GM21576 (cell line): ENCODE data around the gene MOSPD3.

Experiments
- ATAC-seq: cut with Tn5 transposase; IDR thresholded peaks from one replicate; pipeline ENCODE4 v1.9.1; 2021; ENCODE audit warnings: mild to moderate bottlenecking, moderate library complexity; ENCODE audit not compliant: unreplicated experiment

MOSPD3 gene

DNA sequence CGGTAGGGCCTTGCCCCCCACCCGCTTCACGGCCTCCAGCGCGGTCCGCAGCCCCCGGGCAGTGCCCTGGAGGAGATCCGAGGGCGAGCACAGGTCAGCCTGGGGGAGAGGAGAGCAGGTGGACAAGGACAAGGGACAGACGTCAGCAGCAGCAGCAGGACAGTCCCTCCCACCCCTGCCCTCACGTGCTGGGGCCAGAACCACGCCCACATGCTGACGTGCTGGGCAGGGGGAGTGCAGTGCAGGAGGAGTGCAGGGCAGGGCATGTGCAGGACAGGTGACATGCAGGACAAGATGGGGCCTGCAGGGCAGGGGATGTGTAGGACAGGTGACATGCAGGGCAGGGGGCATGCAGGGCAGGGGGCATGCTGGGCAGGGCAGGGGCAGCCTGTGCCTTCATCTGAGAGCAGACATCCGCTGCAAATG is 37.1 kb upstream of the MOSPD3 start:
- no peak for ATAC-seq

- ATAC-seq: no peak
Measured at GRCh38 chr7:100575746-100576383, 36.5 kb upstream of the MOSPD3 start.

DNA sequence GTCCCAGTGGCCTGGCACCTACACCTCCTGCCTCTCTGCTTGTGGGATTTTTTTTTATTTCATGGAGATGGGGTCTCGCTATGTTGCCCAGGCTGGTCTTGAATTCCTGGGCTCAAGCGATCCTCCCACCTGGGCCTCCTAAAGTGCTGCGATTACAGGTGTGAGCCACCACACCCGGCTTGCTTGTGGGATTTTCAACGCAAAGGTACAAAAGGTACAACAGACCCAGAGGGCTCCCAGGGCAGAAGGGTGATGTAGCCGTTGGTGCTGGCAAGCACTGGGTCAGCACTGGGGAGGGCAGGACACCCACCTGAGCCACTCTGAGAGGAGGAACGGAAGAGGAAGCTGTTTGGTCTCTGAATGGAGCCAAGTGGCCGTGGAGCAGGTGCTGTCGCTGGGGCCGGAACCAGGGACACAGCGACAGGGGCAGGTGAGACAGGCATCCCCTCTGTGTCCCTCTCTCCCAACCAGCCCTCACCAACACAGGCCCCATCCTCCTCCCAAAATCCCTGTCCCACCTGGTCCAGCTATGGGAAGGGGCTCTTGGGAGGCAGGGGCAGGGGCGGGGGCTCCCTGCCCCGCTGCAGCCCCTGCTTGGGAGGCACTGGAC is 35.9 kb upstream of the MOSPD3 start:
- no peak for ATAC-seq

DNA sequence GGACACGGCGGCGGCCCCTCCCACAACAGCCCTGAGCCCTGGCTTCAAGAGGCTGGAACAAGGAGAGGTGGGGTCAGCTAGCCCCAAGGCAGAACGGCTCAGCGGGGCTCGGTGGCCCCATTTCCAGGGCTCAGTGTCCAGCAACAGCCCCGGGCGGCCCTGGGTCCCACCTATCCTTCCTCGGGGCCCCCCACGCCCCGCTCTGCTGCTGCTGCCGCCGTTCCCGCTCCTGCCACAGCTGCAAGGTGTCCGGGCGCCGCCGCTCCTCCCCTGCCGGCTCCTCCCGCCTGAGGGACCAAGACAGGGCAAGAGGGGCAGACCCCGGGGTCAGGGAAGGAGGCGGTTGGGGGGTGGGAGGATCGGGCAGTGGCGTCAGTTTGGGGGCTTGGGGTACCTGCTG is 35.2 kb upstream of the MOSPD3 start:
- ATAC-seq: no peak

- ATAC-seq: no peak
Measured at GRCh38 chr7:100577507-100577906, 34.8 kb upstream of the MOSPD3 start.

DNA sequence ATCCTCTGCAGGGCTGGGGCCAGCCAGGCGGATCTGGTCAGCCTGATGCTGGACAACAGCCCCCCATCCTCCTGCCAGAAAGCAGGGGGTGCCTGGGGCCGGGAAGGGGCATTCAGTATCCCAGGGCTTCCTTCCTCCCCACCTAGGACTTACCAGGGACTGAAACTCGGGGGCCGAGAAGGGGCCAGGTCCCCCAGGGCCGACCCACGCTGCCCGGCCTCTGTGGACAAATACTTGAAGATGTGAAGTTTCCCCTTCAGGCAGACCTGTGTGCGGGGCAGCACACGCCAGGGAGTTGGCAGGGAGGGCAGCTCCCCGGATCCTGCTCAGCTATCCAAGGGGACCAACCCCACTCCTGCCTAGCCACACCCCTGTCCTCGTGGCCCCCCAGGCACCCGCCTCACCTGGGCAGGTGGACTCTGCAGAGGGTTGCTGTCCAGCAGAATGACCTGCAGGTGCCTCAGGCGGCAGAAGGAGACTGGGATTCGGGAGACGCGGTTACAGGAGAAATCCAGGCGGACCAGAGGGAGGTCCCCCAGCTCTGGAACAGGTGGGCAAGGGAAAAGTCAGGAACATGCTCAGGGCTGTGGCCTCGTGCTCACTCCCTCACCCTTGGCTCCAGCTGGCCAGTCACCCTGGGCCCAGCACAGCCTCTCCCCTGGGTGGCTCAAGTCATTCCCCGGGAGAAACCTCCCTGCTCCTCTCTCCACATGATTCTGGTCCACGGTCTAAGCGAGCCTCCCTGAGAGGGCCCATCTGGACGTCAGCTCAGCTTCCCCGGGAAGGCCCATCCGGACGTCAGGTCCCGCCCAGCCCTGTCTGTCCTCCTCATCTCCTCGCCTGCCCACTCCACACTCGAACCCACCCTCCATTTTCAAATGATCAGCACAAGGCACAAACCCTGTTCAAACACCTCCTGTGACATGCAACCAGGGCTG is 33.8 kb upstream of the MOSPD3 start:
- ATAC-seq: no peak

- ATAC-seq: no peak
Measured at GRCh38 chr7:100580466-100581283, 31.7 kb upstream of the MOSPD3 start.

DNA sequence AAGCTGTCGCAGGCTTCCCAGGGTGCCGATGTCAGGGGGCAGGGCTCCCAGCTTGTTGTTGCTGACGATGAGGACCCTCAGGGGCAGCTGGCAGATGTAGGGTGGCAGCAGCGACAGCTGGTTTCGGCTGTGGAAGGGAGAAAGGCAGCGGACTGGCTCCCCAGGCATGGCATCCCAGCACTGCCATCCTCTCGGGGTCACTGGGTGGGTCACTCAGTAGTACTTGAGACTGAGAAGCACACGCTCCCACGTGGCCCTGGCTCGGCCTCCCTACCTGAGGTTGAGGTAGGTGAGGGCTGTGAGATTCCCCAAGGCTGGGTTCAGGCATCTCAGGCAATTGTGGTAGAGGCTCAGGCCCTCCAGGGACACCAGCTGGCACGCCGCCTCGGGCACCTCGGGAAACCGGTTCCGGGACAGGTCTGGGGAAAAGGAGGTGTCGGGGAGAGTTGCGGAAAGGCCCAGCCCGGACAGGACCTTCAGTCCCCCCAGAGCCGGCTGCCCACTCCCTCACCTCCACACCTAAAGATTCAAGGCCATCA is 30.2 kb upstream of the MOSPD3 start:
- ATAC-seq: no peak

GRCh38 chr7:100582650-100583049 is 29.7 kb upstream of the MOSPD3 start:
- no peak for ATAC-seq

DNA sequence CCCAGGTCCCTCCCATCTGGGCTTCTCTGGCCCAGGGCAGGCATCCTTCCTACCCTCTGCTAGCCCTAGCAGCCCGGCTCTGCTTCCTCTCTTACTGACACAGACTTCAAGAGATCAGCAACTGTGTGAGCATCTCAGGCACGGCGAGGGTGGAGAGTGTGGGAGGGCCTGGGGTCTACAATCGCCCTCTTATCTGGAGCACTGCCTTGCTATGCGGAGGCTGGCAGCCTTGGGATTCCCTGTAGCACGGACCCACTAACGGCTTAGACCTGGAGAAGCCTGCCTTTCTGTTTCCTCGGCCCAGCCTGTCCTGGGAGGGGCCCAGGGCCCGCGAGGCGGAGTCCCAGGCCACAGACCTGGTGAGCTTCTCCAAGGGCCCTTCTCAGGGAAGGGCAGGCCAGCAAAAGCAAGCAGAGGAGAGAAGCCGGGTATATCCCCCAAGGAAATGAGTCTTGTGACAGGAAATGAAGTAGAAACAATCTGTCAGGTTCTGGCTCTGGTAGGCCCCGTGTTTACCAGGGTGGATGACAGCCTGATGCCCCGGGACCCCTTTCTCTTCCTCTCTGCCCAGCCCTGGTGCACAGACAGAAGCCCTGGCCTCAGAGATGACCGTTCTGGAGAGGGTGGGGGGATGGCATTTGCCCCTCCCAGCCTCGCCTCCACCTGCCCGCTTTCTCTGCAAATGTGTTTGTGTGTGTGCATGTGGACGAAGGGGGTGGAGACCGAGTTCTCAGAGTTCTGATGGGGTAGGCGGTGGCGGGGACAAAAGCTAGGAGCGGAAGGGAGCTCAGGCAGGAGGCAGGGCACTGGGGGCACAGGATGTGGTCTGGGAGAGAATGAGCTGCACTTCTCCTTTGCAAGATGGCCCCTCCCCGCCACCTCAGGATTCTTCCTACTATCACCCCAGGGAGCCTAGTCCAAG is 28.9 kb upstream of the MOSPD3 start:
- ATAC-seq: no peak

DNA sequence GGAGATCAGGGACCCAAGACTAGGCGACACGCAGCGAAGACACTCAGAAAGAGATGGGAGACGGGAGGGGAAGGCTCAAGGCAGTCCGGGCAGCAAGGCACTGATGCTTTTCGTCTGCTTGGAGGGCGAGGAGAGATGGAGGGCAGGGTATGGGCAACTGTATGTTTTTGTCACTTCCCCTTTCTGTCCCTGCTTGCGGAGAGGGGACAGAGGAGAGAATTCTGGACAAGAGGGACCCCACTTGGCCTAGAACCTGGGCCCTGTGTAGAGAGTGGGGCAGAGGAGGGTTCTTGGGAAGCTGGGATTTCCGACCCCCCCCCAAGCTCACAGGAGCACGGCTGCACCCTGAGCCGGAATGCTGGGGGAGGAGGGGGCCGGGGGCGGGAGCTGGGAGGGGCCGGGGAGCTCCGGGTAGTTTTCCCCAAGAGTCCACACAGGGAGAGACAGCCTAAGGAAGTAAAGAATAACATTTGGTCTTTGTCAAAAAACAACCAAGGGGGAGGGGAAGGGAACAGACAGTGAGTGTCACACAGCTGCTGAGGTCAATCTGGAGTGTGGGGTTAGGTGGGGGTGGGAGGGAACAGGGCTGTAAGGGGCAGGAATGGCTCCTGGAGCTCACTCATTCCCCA is 28.2 kb upstream of the MOSPD3 start:
- ATAC-seq: no peak

DNA sequence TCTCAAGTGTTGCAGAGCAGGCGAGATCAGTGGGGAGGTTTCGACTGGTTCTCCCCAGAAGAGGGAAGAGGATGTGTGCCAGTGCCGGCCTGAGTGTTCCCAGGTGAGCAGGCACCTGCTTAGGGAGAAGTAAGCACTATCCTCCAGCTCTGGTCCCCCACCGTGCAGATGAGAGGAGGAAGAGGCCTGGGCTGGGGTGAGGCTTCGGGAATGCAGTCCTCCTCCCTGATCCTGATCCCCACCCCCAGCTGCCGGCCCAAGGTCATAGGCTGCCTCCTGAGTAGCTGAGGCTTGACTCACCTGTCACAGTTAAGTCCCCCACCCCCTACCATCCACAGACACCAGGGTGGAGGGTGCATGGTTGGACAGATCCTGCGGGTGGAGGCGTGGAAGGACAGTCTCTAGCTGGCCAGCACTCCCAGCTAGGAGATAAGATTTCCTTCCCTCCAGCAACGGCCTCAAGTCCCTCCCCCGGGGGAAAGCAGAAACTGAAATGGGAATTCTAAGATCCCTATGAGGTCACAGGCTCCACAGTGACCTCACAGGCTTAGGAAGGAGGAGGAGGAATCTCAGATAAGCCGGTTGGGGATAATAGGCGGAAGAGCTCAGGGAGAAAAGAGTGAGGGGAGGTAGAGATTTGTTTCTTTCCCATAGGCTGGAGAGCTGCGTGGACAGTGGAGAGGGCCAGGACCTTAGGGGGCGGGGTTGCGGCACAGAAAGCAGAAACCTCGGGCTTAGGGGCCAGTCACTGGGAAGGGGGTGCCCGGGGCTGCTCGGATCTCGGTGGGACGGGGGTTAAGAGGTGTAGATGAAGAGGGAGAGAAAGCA is 27.4 kb upstream of the MOSPD3 start:
- ATAC-seq: no peak

DNA sequence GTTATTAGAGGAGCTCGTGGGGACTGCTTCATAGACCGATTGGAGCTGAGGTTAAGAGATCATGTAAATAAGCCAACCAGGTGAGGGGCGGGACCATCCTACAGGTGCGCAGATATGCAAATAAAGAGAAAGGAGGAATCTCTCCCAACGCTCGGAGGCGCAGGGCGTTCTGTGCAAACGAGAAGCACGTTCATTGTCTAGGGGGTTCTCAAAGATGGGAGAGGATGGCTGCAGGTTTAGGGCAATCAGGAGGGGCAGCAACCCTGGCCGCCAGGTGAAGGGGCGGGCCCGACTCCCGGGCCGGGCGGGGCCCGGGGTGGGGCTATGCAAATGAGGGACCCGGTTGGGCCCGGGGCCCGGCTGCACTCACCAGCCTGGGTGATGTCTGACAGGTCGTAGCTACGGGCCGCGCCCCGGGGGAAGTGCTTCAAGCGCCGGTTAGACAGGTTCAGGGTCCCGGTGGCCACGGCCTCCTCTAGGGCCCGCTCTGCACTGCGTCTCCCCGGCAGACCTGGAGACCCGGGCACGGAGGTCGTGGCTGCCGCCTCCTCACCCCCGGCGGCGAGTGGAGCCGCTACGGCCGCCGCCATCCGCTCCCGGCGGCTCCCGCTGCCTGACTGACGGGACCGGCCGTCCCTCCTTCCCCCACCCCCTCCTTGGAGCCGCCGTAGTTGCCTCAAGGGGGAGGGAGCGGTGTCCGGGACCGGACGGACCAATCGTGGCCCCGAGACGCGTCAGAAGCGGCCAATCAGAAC is 26.7 kb upstream of the MOSPD3 start, which contains the start of gene LRCH4:
Gene LRCH4 (minus strand): TSS at position 619 of the 755 bp plus-strand sequence. CDS start 29 bp downstream, at position 590.
- peak; percentile 23 for ATAC-seq

GRCh38 chr7:100586266-100587025 is 25.9 kb upstream of the MOSPD3 start, which contains the start of gene FBXO24:
Gene FBXO24 (plus strand): TSS chr7:100586328. CDS start chr7:100586626, 298 bp downstream.
- peak; percentile 78 for ATAC-seq

DNA sequence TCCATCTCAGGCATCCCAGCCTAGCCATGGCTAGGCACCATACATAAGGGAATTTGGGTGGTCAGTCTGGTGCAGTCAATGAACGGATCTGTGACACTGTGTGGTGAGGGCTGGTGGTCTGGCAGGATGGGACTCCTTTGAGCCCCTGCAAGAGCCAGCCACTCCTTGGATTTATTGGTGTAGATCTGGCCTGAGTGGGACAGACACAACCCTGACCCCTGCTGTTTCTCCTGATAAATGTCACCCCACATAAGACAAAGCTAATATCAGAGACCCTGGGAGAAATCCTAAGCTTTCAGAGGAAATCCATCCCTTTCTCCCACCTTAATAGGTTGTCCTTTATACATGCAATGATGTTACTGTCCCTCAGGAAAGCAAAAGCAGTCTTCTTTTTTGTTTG is 23.9 kb upstream of the MOSPD3 start:
- ATAC-seq: no peak

DNA sequence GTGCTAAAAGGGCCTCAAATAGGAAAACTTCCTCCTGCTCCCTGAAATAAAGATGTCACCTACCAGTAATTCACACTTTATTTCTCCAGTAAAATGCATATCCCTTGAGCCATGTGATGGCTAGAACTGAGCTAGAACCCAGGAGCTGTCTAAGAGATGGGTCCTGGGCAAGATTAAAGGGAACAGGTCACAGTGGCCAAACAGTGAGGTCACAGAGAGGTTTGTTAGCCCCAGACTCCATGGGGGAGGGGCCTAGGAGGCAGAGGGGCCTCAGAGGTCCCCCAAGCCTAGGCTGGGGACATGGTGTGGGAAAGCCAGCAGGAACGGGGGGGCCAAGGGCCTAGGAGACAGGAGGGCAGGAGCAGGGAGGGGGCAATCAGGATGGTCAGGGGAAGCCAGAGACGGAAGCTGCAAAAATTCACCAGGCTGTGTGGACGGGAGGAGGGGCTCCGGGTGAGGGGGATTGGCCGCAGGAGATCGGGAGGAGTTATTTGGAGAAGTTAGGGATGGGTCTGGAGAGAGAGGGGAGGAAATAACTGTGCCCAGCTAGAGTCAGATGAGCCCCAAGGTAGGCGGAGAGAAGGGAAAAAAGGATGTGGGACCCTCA is 22.9 kb upstream of the MOSPD3 start:
- ATAC-seq: no peak
